NT2/D1 (cell line): ENCODE results near the gene KRTAP10-1.

Source experiments
- SUZ12 ChIP-seq: IDR thresholded peaks from 2 replicates; pipeline ENCODE4 v1.6.1; 2011; ENCODE audit not compliant: insufficient read length, insufficient read depth; ENCODE audit errors: extremely low read depth
- YY1 ChIP-seq: IDR thresholded peaks from 2 replicates; pipeline ENCODE4 v1.6.1; 2011; ENCODE audit not compliant: insufficient read length, insufficient read depth

GRCh38 chr21:44508711-44509445, 31.1 kb downstream of the KRTAP10-1 start:
- TF ChIP-seq YY1 (no peak), SUZ12 (no peak)
